ENCODE results near the gene HTR3C.

Gene HTR3C

GRCh38 chr3:184096811-184097383 lies 44.0 kb downstream of the HTR3C start, which contains the start of gene HTR3E:
Gene HTR3E (plus strand): TSS chr3:184097064. CDS start chr3:184097530, 466 bp downstream.
- no peak for TF ChIP-seq TAF1 (IDR thresholded peaks at IDR 0.05; ENCODE audit: borderline replicate concordance, insufficient read depth, low read length)
- no peak for TF ChIP-seq POLR2AphosphoS5 (IDR thresholded peaks at IDR 0.05; ENCODE audit: low read depth, low read length)
- TF ChIP-seq SIN3A (IDR thresholded peaks at IDR 0.05; ENCODE audit: borderline replicate concordance, insufficient read depth, low read length), result no peak
- no peak for TF ChIP-seq FOXP2 (optimal IDR thresholded peaks at IDR 0.05; ENCODE audit: borderline replicate concordance, extremely low read depth, extremely low read length, insufficient read depth)
- TF ChIP-seq REST (IDR thresholded peaks at IDR 0.05; ENCODE audit: insufficient read depth in 1 of 2, low read depth in 2 of 2, low read length in 2 of 2), result no peak

GRCh38 chr3:184097556-184097955 lies 44.7 kb downstream of the HTR3C start:
- TF ChIP-seq REST (IDR thresholded peaks at IDR 0.05; ENCODE audit: insufficient read depth in 1 of 2, low read depth in 2 of 2, low read length in 2 of 2) (no peak), TAF1 (IDR thresholded peaks at IDR 0.05; ENCODE audit: borderline replicate concordance, insufficient read depth, low read length) (no peak)

DNA sequence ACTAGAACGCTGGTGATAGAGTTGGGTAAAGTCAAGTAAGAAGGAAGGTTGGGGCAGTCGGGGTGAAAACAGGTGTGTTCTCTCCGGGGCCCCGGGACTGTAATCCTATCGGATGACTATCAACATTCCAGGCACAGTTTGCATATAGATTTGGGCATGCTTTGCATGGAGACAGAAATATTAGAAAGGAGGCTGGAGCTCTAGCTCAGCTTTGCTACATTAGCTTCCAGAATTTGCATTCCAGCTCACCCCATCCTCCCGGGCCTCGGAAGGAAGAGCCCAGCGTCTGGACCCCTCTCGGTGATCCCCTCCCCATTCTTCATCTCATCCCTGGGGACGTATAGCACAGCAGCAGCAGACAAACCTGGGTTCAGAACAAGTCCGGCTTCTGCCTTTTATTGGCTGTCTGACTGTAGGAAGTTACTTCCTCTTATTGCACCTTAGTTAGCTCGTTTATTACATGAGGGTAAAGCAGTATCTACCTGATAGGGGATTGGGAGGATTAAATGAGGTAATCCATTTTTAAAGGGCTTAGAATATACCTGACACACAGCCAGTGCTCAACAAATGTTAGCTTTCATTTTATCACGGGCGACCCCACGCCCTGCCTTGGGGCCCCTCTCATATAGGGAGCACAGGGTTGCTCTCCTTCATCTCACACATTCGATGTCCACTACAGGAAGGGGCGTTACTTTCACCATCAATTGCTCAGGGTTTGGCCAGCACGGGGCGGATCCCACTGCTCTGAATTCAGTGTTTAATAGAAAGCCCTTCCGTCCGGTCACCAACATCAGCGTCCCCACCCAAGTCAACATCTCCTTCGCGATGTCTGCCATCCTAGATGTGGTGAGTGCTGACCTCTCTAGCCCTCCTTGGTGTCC lies 47.2 kb downstream of the HTR3C start:
- TF ChIP-seq POLR2AphosphoS5 (IDR thresholded peaks at IDR 0.05; ENCODE audit: low read depth, low read length) (no peak), TAF1 (IDR thresholded peaks at IDR 0.05; ENCODE audit: borderline replicate concordance, insufficient read depth, low read length) (no peak)

Data from PFSK-1 (cell line).